ENCODE results near the gene CHCHD2.
"Not testable (repeated sequence)": the region's sequence is repeated elsewhere in the genome, so short reads cannot be mapped to it uniquely, and the experiment has no call there.

Gene CHCHD2

GRCh38 chr7:56083150-56083785, 23.0 kb downstream of the CHCHD2 start:
- ATAC-seq (no peak), DNase-seq (no peak)

DNA sequence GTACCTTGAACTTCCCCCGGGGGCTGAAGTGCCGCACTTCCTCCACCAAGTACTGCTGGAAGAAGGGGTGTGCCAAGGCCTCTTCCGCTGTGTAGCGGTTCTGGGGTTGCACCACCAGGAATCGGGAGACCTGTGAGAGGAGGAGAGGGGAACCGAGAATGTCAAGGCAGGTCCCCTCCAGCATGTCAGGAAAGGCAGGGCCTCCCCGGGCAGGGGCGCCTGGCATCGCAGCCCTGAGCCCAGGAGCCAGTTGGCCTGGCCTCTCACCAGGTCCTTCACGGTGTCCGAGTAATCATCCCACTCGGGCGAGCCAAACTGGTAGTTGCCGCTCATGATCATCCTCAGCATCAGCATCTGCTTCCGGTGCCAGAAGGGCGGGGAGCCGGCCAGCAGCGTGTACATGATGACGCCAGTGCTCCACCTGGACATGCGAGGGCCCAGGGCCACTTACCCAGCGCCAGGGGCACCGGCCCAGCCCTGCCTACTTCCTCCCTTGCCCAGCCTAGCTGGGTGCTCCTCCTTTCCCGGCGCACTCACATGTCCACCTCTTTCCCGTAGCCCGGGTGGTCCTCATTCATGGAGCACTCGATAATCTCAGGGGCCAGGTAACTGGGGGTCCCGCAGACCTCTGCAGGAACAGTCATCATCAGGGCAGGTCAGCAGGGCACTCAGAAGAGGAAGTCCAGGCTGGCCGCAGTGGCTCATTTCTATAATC, 24.5 kb downstream of the CHCHD2 start:
- DNase-seq (no peak), ATAC-seq (no peak)

GRCh38 chr7:56080726-56081435, 25.4 kb downstream of the CHCHD2 start:
- ATAC-seq, DNase-seq: not testable (repeated sequence)

- DNase-seq (no peak), ATAC-seq (no peak)
Observed at GRCh38 chr7:56079450-56080185, 26.7 kb downstream of the CHCHD2 start.

DNA sequence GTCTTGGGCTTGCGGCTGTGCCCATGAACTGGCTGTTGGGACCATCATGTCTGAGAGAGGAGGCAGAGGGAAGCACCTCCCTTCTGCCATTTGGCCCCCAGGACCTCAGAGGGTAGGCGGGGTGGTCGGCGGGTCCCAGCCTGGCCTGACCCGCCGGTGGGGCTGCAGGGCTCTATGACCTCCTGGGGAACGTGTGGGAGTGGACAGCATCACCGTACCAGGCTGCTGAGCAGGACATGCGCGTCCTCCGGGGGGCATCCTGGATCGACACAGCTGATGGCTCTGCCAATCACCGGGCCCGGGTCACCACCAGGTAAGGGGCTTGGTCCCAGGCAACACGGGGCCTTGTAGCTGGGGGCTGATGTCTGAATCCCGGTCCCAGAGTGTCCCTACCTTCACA, 28.1 kb downstream of the CHCHD2 start:
- DNase-seq: no peak
- ATAC-seq: no peak

DNA sequence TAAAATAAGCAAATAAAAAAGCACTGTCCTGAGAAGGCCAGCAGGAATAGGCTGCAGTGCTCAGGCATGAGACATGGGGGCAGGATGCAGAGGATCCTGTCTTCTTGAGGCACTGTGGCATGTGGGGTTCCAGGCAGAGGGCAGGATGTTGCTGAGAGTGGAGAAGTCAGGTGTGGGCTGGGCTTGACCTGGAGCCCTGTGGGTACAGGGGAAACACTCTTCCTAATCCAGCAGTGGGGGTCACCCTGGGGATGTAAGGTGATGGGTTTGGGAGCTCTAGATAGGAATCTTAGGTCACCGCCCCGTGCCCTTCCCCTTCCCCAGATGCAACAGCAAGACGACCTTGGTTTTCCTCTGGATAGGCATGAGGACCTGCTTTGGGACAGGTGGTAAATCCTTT, 28.6 kb downstream of the CHCHD2 start:
- DNase-seq (no peak), ATAC-seq (no peak)

DNA sequence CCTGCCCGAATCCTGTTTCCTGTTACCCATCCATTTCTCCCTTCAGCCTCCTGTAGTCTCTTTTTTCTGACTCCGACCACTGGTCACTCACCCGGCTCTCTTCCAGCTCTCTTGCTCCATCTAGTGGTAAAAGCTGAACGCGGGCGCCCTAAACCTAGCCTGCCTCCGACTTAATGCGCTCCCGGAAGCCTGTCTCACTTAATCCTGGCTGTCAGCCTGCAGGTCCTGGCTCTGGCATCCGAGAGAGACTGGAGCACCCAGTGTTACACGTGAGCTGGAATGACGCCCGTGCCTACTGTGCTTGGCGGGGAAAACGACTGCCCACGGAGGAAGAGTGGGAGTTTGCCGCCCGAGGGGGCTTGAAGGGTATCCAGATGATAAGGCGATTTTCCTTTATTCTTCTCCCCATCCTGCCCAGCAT, 31.9 kb downstream of the CHCHD2 start:
- DNase-seq (peak; percentile 72), ATAC-seq (peak; percentile 86)

DNA sequence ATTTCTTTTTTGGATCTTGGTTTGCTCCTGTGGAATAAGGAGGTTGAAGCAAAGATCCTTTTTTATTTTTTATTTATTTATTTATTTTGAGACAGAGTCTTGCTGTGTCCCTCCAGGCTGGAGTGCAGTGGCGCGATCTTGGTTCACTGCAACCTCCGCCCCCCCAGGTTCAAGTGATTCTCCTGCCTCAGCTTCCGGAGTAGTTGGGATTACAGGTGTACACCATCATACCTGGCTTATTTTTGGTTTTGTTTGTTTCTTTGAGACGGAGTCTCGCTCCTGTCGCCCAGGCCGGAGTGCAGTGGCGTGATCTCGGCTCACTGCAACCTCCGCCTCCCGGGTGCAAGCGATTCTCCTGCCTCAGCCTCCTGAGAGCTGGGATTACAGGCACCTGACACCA, 39.9 kb downstream of the CHCHD2 start:
- DNase-seq, ATAC-seq: not testable (repeated sequence)

DNA sequence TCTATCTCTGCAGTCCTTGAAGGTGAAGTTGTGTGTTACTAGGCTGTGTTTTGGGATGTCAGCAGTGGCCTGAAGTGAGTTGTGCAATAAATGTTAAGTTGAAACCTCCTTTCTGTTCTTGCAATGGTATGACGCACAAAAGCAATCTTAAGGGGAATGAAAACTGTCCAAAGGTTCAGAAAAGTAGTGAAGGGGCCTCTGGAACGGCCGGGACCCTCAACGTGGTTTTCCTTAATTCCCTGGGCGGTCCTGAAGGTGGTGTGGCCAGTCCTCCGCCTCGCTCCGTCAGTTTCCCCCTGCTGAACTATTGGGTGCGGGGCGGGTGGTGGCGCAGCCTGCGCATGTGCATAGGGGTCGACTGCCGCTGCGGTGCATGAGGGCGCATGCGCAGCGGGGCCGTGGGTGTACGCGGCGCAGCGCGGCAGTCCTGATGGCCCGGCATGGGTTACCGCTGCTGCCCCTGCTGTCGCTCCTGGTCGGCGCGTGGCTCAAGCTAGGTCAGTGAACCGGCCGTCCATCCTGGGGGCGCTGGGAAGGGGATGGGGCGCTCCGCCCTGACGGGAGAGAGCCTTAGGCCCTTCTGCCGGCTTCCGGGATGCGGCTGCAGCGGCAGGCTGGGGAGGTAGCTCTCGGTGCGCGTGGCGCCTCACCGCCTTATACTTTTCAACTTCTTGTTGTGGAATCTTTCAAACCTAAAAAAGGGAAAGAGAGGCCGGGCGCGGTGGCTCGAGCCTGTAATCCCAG, 42.2 kb downstream of the CHCHD2 start, which contains the start of gene SUMF2:
SUMF2 (plus strand) TSS at position 405 of the 744 bp plus-strand sequence; CDS start at position 431, 26 bp downstream.
- peak; percentile 85 for ATAC-seq
- peak; percentile 92 for DNase-seq

GRCh38 chr7:56063500-56063881, 42.8 kb downstream of the CHCHD2 start:
- no peak for DNase-seq
- no peak for ATAC-seq

DNA sequence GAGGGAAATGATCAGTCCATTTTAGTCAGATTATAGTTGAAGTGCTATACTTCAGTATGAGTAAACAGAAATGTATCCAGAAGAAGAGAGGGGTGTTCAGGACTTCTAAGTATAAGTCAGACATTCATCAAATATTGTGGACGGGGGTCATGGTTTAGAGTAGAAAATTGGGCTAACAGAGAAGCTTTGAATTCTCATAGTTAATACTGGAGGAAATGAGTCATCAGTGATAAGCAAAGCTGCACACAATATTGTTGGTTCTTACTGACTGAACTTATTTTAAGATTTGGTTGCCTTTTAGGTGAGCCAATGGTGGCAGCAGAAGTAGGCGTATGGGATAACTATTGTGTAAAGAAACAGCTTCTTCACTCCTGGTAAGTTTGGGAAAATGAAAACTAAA, 43.9 kb downstream of the CHCHD2 start:
- ATAC-seq: peak; percentile 25
- DNase-seq: no peak

DNA sequence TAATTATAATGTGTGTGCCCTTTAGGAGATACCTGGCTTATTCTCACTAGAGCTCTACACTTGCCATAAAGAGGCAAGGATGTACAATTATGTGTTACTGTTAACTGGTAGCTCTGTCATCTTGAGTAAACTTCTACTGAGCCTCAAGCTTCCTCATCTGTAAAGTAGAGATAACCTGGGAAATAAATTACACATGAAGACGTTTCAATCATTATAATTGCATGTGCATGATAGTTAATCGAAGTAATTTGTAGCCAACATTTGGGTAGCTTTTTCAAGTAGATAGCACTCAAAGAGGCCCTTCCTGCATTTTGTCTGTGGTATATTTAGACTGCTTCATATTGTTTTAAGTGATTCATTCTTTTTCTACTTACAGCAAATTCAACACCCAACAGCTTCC, 52.3 kb downstream of the CHCHD2 start:
- DNase-seq (no peak), ATAC-seq (no peak)

DNA sequence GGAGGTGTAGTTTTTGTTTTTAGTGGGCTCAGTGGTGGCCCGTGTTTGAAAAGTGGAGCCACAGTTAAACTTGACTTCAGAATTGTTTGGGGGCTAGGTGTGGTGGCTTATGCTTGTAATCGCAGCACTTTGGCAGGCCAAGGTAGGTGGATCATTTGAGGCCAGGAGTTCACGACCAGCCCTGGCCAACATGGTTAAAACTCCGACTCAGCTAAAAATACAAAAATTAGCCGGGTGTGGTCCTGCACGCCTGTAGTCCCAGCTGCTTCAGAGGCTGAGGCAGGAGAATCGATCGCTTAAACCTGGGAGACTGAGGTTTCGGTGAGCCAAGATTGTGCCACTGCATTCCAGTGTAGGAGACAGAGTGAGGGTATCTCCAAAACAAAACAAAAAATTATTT, 52.9 kb downstream of the CHCHD2 start:
- DNase-seq (no peak), ATAC-seq (no peak)
